GM06990 (cell line): Measurements from ENCODE around the gene ACSS2.

Experiments
- DNase-seq: peaks from one replicate; pipeline ENCODE4 v3.0.0-alpha.2; 2011; ENCODE audit not compliant: insufficient read length; ENCODE audit errors: extremely low read depth
- H3K27me3 ChIP-seq: replicated peaks from 2 replicates; pipeline ENCODE4 v1.6.0; 2011; ENCODE audit warnings: low read length; ENCODE audit not compliant: control insufficient read depth, insufficient read depth
- H3K36me3 ChIP-seq: 2 replicates; pipeline ENCODE4 v1.5.1; 2011; ENCODE audit warnings: low read length; ENCODE audit not compliant: control insufficient read depth, insufficient read depth
- H3K4me3 ChIP-seq: replicated peaks from 2 replicates; pipeline ENCODE4 v1.5.1; 2011; ENCODE audit warnings: low read depth, mild to moderate bottlenecking, control low read depth, low read length
- CTCF ChIP-seq: IDR thresholded peaks from 2 replicates; pipeline ENCODE4 v1.5.1; 2011; ENCODE audit warnings: low read length, control low read depth, mild to moderate bottlenecking, inconsistent platforms; ENCODE audit not compliant: insufficient read depth, poor library complexity, severe bottlenecking

The ACSS2 gene

GRCh38 chr20:34970846-34971560, 94.6 kb downstream of the ACSS2 start:
- no peaks in the 10 kb centered on the region for H3K36me3 ChIP-seq
- H3K27me3 ChIP-seq, result no peaks in the 10 kb centered on the region
- no peak for DNase-seq
- TF ChIP-seq CTCF, result no peak
- H3K4me3 ChIP-seq, result no peak overlapping the region

GRCh38 chr20:34971561-34972235, 95.3 kb downstream of the ACSS2 start:
- Histone ChIP-seq H3K4me3 (no peak overlapping the region), H3K27me3 (no peaks in the 10 kb centered on the region), H3K36me3 (no peaks in the 10 kb centered on the region)
- no peak for DNase-seq
- TF ChIP-seq CTCF, result no peak

DNA sequence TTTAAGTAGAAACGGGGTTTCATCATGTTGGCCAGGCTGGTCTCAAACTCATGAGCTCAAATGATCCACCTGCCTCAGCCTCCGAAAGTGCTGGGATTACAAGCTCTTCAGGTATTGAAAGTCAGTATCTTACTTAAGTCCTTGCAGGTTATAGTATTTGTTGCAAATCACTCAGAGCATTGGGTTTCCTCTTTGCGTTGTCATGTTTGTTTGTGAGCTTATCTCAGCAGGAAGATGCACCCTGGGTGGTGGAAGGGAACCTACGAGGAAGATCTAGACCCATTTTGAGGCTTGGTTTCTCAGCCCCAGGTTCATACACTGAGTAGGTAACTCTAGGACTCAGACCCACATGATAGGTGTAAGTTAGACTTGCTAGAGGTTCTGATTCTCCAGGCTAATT, 97.8 kb downstream of the ACSS2 start:
- H3K4me3 ChIP-seq, result no peak overlapping the region
- no peak for TF ChIP-seq CTCF
- DNase-seq, result no peak
- H3K27me3 ChIP-seq, result no peaks in the 10 kb centered on the region
- no peaks in the 10 kb centered on the region for H3K36me3 ChIP-seq

DNA sequence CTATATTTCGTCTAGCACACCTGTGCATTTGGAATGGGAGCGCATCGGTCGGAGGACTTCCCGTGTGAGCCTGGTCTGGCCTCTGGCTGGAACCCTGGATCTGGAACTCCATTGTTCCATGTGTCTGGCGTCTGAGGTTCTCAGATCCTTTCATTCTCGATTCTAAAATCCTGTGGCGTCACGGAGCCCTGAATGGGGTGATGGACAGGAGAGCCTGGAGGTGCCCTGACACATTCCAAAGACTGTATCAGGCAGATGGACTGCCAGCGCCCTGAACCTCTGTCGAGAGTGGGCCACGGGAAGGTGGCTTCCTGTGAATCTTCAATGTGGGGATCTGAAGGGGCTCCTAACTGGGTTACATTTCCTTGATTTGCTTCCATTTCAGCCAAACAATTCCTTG, 99.9 kb downstream of the ACSS2 start:
- no peaks in the 10 kb centered on the region for H3K36me3 ChIP-seq
- DNase-seq, result no peak
- no peaks in the 10 kb centered on the region for H3K27me3 ChIP-seq
- TF ChIP-seq CTCF, result no peak
- H3K4me3 ChIP-seq, result no peak overlapping the region
